Keratinocyte (primary cell): ENCODE results near the gene AGAP5.

ENCODE experiments used
- CTCF ChIP-seq, 3 experiments: IDR thresholded peaks in 1 of 3; conservative IDR thresholded peaks in 1 of 3; optimal IDR thresholded peaks in 1 of 3; 2 replicates in 2 of 3; 3 replicates in 1 of 3; pipeline versions ENCODE3 to v1.5.1; 2011; ENCODE audit warnings: low read length in 3 of 3, mild to moderate bottlenecking in 3 of 3, moderate library complexity in 2 of 3, control low read depth in 1 of 3, inconsistent platforms in 1 of 3; ENCODE audit not compliant: insufficient read depth in 2 of 3; ENCODE audit errors: extremely low read depth in 1 of 3
- EZH2 ChIP-seq: IDR thresholded peaks from one replicate; pipeline ENCODE4 v1.6.1; 2012; ENCODE audit warnings: inconsistent platforms, mild to moderate bottlenecking, low read length, moderate library complexity

GRCh38 chr10:73644767-73645166 lies 53.1 kb downstream of the AGAP5 start:
- TF ChIP-seq CTCF (optimal IDR thresholded peaks at IDR 0.05 in 1 of 3, IDR thresholded peaks at IDR 0.05 in 1 of 3, conservative IDR thresholded peaks at IDR 0.05 in 1 of 3; ENCODE audit: extremely low read depth in 1 of 3, insufficient read depth in 2 of 3, low read length in 3 of 3) (no peak), EZH2 (no peak)
